GM23338 (cell line): Measurements from ENCODE around the gene IFNB1. TPM values are rescaled to one million over a fixed set of nuclear protein-coding genes. Genes with fewer than 3 reads are reported as not detected.
A peak's percentile ranks its signal among the peaks of the same experiment; 100 is the strongest.

Source experiments
- ATAC-seq: fragments of 200-7000 bp; cut with Tn5 transposase; 3 replicates; pipeline ENCODE4 v1.9.1; 2020
- DNase-seq: peaks from one replicate; pipeline ENCODE4 v3.0.0-alpha.2; 2015; ENCODE audit warnings: low spot score
- H2AFZ ChIP-seq: fragments of 200-600 bp; sonication (generic); 2 replicates; pipeline ENCODE4 v1.8.0; 2016; ENCODE audit warnings: antibody characterized with exemption, mild to moderate bottlenecking, moderate library complexity
- H3F3A ChIP-seq: fragments of 200-600 bp; sonication (generic); replicated peaks from 2 replicates; pipeline ENCODE4 v1.8.0; 2017; ENCODE audit warnings: antibody characterized with exemption, mixed run types, low read depth
- H3K27ac ChIP-seq: fragments of 200-600 bp; sonication (generic); 2 replicates; pipeline ENCODE4 v1.6.1; 2016; ENCODE audit warnings: low read depth
- H3K27me3 ChIP-seq: fragments of 200-600 bp; sonication (generic); 2 replicates; pipeline ENCODE4 v1.8.0; 2016; ENCODE audit warnings: mild to moderate bottlenecking, mixed run types, moderate library complexity; ENCODE audit not compliant: insufficient read depth
- H3K36me3 ChIP-seq: fragments of 200-600 bp; sonication (generic); 2 replicates; pipeline ENCODE4 v1.8.0; 2016; ENCODE audit warnings: mild to moderate bottlenecking; ENCODE audit not compliant: insufficient read depth
- H3K4me1 ChIP-seq: fragments of 200-600 bp; sonication (generic); 2 replicates; pipeline ENCODE4 v1.8.0; 2016; ENCODE audit warnings: mild to moderate bottlenecking, moderate library complexity; ENCODE audit not compliant: insufficient read depth
- H3K4me2 ChIP-seq: fragments of 200-600 bp; sonication (generic); 2 replicates; pipeline ENCODE4 v1.7.1; 2017; ENCODE audit warnings: mixed run types
- H3K4me3 ChIP-seq: fragments of 200-600 bp; sonication (generic); 2 replicates; pipeline ENCODE4 v1.6.1; 2016; ENCODE audit warnings: mixed run types
- H3K79me2 ChIP-seq: fragments of 200-600 bp; sonication (generic); replicated peaks from 2 replicates; pipeline ENCODE4 v1.8.0; 2017; ENCODE audit warnings: mild to moderate bottlenecking; ENCODE audit not compliant: insufficient read depth
- H3K9me2 ChIP-seq: fragments of 200-600 bp; sonication (generic); 2 replicates; pipeline ENCODE4 v1.8.0; 2017; ENCODE audit not compliant: insufficient read depth
- H4K20me1 ChIP-seq: fragments of 200-600 bp; sonication (generic); replicated peaks from 2 replicates; pipeline ENCODE4 v1.8.0; 2017; ENCODE audit warnings: mild to moderate bottlenecking; ENCODE audit not compliant: insufficient read depth
- H3K27ac Mint-ChIP-seq: 2 replicates; pipeline ENCODE4 v1.8.0; 2020; ENCODE audit warnings: inconsistent platforms, mild to moderate bottlenecking, moderate library complexity, mixed read lengths
- H3K27me3 Mint-ChIP-seq: 3 replicates; pipeline ENCODE4 v1.8.0; 2022; ENCODE audit warnings: low read depth, mild to moderate bottlenecking, moderate library complexity, mixed read lengths, inconsistent platforms; ENCODE audit not compliant: insufficient read depth, poor library complexity
- H3K36me3 Mint-ChIP-seq: 3 replicates; pipeline ENCODE4 v1.8.0; 2021; ENCODE audit warnings: low read depth, mild to moderate bottlenecking, inconsistent platforms, moderate library complexity, mixed read lengths
- H3K4me1 Mint-ChIP-seq: 3 replicates; pipeline ENCODE4 v1.8.0; 2020; ENCODE audit warnings: mild to moderate bottlenecking, inconsistent platforms, mixed read lengths
- H3K4me3 Mint-ChIP-seq: 3 replicates; pipeline ENCODE4 v1.8.0; 2021; ENCODE audit warnings: moderate library complexity, mild to moderate bottlenecking, inconsistent platforms, mixed read lengths
- H3K9me3 Mint-ChIP-seq: 3 replicates; pipeline ENCODE4 v1.8.0; 2020; ENCODE audit warnings: moderate library complexity, mild to moderate bottlenecking, inconsistent platforms, mixed read lengths
- CREB1 ChIP-seq: fragments of 250-450 bp; sonication (Bioruptor Pico); IDR thresholded peaks from 2 replicates; pipeline ENCODE4 v1.5.0; 2020; ENCODE audit warnings: low read depth, mild to moderate bottlenecking, moderate library complexity
- EZH2 ChIP-seq: fragments of 200-600 bp; sonication (generic); IDR thresholded peaks from one replicate; pipeline ENCODE4 v1.8.0; 2017; ENCODE audit warnings: antibody characterized with exemption, mild to moderate bottlenecking, low read depth; ENCODE audit not compliant: unreplicated experiment
- EZH2phosphoT487 ChIP-seq: fragments of 200-600 bp; sonication (generic); IDR thresholded peaks from one replicate; pipeline ENCODE4 v1.8.1; 2018; ENCODE audit warnings: antibody characterized with exemption; ENCODE audit not compliant: unreplicated experiment
- JUNB ChIP-seq: IDR thresholded peaks from one replicate; pipeline ENCODE4 v1.6.1; 2016; ENCODE audit warnings: antibody characterized with exemption; ENCODE audit not compliant: unreplicated experiment
- NANOG ChIP-seq: IDR thresholded peaks from 2 replicates; pipeline ENCODE4 v1.6.1; 2016; ENCODE audit warnings: antibody characterized with exemption, borderline replicate concordance
- POLR2AphosphoS5 ChIP-seq: IDR thresholded peaks from 2 replicates; pipeline ENCODE4 v1.6.1; 2016; ENCODE audit warnings: antibody characterized with exemption, low read depth
- REST ChIP-seq: IDR thresholded peaks from one replicate; pipeline ENCODE4 v1.6.1; 2018; ENCODE audit warnings: antibody characterized with exemption; ENCODE audit not compliant: unreplicated experiment
- ZNF114 ChIP-seq: fragments of 250-450 bp; sonication (Bioruptor Pico); IDR thresholded peaks from 2 replicates; pipeline ENCODE4 v1.5.0; 2020; ENCODE audit warnings: mild to moderate bottlenecking, moderate library complexity
- ZNF331 ChIP-seq: fragments of 250-450 bp; sonication (Bioruptor Pico); IDR thresholded peaks from 2 replicates; pipeline ENCODE4 v1.5.0; 2020; ENCODE audit warnings: low read depth, mild to moderate bottlenecking, moderate library complexity
- polyA plus RNA-seq: library from polyadenylated mRNA; unstranded; fragments of >200 nt; fragmentation: Nextera tagmentation; extraction: Ambion mirVana; gene quantifications from 2 replicates; pipeline ENCODE4 v1.2.1, GENCODE V29; 2016
- total RNA-seq: library from RNA; depleted of rRNA; stranded (reverse); fragments of >200 nt; shearing (Covaris generic); gene quantifications from 2 replicates; pipeline ENCODE4 v1.2.3, GENCODE V29; 2014

IFNB1 gene
- total and polyA plus RNA-seq, 2 experiments from 2014 or later, result not detected

GRCh38 chr9:21030389-21031035 lies 47.2 kb downstream of the IFNB1 start:
- peak; percentile 39 for DNase-seq
- H3K27me3 ChIP-seq, result peaks cover 8% of the 10 kb centered on the region; the same call in 1 of the 2 replicates
- Mint-ChIP-seq H3K9me3 (no peaks in the 10 kb centered on the region), H3K36me3 (no peaks in the 10 kb centered on the region), H3K27ac (no peak overlapping the region), H3K4me3 (no peak overlapping the region), H3K27me3 (peaks cover 11% of the 10 kb centered on the region), H3K4me1 (peaks cover 4% of the 10 kb centered on the region; the same call in 2 of the 3 replicates)
- H2AFZ ChIP-seq, result peak overlapping the region; percentile 92
- H3K4me3 ChIP-seq, result peak overlapping the region; percentile 55
- TF ChIP-seq JUNB, result no peak
- H3K9me2 ChIP-seq, result no peaks in the 10 kb centered on the region
- H3K79me2 ChIP-seq, result no peaks in the 10 kb centered on the region
- H3K36me3 ChIP-seq, result no peaks in the 10 kb centered on the region
- ATAC-seq, result peak; percentile 24
- 0 out of 2 replicates have a peak overlapping the region, but pooled peaks have one; percentile 47 for H3K27ac ChIP-seq
- H3K4me1 ChIP-seq, result peaks cover 21% of the 10 kb centered on the region
- no peaks in the 10 kb centered on the region for H4K20me1 ChIP-seq
- H3F3A ChIP-seq, result peaks cover 5% of the 10 kb centered on the region; the same call in 1 of the 2 replicates
- peak overlapping the region; percentile 79 for H3K4me2 ChIP-seq

GRCh38 chr9:21029661-21030060 lies 48.1 kb downstream of the IFNB1 start:
- peaks cover 11% of the 10 kb centered on the region for H3K27me3 Mint-ChIP-seq
- Histone ChIP-seq H3F3A (peaks cover 5% of the 10 kb centered on the region; the same call in 1 of the 2 replicates), H3K9me2 (no peaks in the 10 kb centered on the region), H3K36me3 (no peaks in the 10 kb centered on the region), H3K4me1 (peaks cover 21% of the 10 kb centered on the region), H3K27ac (no peak overlapping the region), H2AFZ (no peak overlapping the region), H4K20me1 (no peaks in the 10 kb centered on the region), H3K4me2 (no peak overlapping the region), H3K27me3 (peaks cover 8% of the 10 kb centered on the region; the same call in 1 of the 2 replicates), H3K79me2 (no peaks in the 10 kb centered on the region), H3K4me3 (no peak overlapping the region)
- TF ChIP-seq ZNF114 (no peak), CREB1 (no peak), ZNF331 (CRISPR knock-in tag) (no peak), NANOG (no peak)
- H3K36me3 Mint-ChIP-seq, result no peaks in the 10 kb centered on the region
- DNase-seq (no peak), ATAC-seq (no peak)
- no peak overlapping the region for H3K27ac Mint-ChIP-seq
- H3K9me3 Mint-ChIP-seq, result no peaks in the 10 kb centered on the region
- H3K4me1 Mint-ChIP-seq, result peaks cover 4% of the 10 kb centered on the region; the same call in 2 of the 3 replicates
- no peak overlapping the region for H3K4me3 Mint-ChIP-seq

GRCh38 chr9:21028466-21028865 lies 49.3 kb downstream of the IFNB1 start:
- ATAC-seq (no peak), DNase-seq (no peak)
- Mint-ChIP-seq H3K9me3 (no peaks in the 10 kb centered on the region), H3K4me3 (no peak overlapping the region), H3K27me3 (peaks cover 11% of the 10 kb centered on the region), H3K27ac (no peak overlapping the region), H3K36me3 (no peaks in the 10 kb centered on the region), H3K4me1 (peaks cover 4% of the 10 kb centered on the region; the same call in 2 of the 3 replicates)
- Histone ChIP-seq H3K4me3 (no peak overlapping the region), H3F3A (peaks cover 5% of the 10 kb centered on the region; the same call in 1 of the 2 replicates), H3K4me2 (no peak overlapping the region), H2AFZ (no peak overlapping the region), H3K79me2 (no peaks in the 10 kb centered on the region), H3K4me1 (peaks cover 21% of the 10 kb centered on the region), H3K27ac (no peak overlapping the region), H3K27me3 (peaks cover 8% of the 10 kb centered on the region; the same call in 1 of the 2 replicates), H3K9me2 (no peaks in the 10 kb centered on the region), H3K36me3 (no peaks in the 10 kb centered on the region), H4K20me1 (no peaks in the 10 kb centered on the region)
- TF ChIP-seq ZNF331 (CRISPR knock-in tag) (no peak), EZH2phosphoT487 (no peak), REST (no peak), ZNF114 (no peak), EZH2 (no peak), NANOG (no peak), POLR2AphosphoS5 (no peak)
